T follicular helper cell (primary cell): ENCODE measurements around the gene FAM171A2.
A peak's percentile ranks its signal among the peaks of the same experiment; 100 is the strongest.

Experiments used
- DNase-seq: peaks from one replicate; pipeline ENCODE4 v3.0.0-alpha.2; 2020; ENCODE audit warnings: low read depth

The FAM171A2 gene

GRCh38 chr17:44321246-44322120, 42.2 kb downstream of the FAM171A2 start:
- DNase-seq: no peak

DNA sequence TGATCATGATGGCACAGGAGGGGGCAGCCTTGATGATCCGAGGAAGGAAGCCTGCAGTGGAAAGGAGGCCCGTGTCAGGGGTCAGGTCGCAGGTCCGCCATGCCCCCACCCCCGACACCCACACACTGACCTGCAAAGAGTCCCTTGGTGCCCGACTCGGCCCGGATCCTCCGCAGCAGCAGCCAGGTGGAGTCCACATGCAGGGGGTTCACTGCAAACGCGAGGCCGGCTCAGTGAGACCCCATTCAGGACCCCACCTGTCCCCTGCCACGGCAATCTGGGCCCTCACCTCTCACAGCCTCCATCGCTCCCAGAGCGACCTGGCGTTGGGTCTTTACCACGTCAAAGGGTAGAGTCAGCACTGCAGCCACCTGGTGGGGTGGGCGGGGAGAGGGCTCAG, 43.6 kb downstream of the FAM171A2 start:
- DNase-seq: no peak

DNA sequence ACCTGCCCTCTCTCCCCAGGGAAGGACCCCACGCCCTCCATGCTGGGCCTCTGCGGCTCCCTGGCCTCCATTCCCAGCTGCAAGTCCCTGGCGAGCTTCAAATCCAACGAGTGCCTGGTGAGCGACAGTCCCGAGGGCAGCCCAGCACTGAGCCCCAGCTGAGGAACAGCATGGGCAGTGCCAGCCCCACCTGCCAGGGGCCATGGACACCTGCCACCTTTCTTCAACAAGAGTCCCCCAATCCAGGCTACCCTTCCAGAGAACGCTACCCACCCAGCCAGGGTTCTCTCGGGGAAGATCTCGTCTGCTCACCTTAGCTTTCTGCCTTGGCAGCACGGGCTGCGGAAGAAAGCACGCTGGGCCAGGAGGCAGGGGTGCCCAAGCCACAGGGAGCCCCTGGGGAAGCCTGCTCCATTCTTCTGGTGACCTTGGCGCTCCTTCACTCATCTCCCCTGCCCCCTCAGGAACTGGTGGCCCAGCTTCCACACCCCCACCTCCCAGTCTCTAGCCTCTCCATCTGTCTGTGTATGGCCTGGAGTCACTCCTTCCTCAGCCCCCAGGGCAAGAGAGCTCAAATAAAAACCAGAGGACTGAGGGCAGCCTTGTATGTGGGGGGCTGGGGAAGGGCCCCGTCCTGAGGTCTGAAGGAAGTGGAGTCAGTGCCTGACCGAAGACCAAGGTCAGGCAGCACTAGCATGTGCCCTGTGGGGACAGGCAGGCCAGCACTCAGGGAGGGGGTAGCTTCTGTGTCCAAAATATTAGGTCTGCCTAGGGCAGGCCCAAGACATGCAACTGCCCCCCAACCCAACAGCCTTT, 45.4 kb downstream of the FAM171A2 start:
- DNase-seq: no peak

DNA sequence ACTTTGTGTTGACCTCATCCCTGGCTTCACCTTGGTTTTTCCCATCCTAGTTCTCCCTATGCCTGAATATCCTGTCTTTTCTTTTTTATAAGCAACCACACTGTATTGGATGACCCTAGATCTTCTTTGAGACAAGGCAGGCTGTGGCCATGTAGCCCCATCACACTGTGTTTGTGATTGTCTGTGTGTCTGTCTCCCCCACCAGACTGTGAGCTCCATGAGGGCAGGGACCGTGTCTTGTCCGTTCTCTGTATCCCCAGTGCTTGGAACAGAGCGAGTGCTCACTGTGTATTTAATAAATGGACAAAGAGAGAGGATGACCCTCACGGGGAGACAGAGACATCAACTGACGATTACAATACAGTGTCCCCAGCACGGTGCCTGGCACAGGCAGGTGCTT, 46.1 kb downstream of the FAM171A2 start:
- no peak for DNase-seq

GRCh38 chr17:44315760-44316731, 47.6 kb downstream of the FAM171A2 start:
- no peak for DNase-seq

GRCh38 chr17:44314869-44315661, 48.6 kb downstream of the FAM171A2 start:
- no peak for DNase-seq

DNA sequence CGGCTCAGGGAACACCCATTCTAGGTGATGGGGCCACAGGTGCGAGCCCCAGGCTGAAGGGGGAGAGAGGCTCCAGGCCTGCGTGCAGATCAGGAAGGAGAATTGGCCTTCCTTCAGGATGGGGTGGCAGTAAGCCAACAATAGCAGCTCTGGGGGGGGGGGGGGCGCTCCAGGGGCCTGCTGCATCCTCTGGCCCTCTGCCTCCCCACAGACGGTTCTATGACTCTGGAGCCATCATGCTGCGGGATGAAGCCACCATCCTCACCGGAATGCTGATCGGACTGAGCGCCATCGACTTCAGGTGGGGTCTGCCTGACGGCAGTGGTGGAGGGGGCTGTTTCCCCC, 49.2 kb downstream of the FAM171A2 start:
- DNase-seq: no peak

DNA sequence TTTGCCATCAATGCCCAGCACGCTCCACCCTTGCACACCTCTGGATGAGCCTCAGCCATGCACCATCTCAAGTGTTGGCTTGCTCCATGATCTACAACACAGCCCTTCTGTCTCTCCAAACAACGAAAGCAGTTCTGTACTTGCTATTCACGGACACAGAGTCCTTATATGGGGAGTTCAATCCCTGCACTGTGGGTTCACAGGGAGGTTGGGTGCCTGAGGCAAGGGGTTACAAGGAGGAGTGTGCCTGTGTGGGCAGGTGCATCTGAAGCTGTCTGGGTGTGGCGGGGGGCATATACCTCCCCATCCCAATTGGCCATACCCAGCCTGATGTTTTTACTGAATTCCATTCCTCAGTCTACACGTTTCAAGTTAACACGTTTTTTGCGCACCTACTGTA, 49.6 kb downstream of the FAM171A2 start:
- DNase-seq: no peak

GRCh38 chr17:44312396-44313104, 51.1 kb downstream of the FAM171A2 start:
- DNase-seq: no peak

DNA sequence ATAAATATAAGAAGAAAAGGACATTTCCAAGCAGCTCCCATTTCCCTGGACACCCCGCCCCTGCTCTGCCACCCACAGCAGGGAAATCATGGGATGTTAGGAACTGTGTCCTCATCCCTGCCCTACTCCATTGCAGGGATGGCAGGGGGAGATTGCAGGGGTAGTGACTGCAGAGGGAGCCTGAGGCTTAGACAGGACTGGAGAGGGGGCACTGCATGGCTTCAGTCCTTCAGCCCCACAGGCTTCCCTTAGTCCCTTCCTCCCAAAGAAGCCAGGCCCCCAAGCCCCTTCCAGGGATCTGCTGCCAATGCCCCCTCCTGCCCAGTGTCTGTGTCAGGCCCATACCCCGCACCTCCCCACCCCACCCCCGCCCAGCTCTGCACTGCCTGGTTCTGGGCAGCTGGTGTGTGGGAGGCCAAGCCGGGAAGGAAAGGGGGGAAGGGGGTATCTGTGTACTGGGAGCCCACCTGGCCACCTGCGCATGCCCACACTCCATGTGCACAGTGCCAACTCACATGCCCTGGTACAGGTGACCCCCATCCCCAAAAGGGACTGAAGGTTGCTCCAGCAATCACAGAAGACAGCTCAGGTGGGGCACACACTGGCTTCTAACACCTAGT, 52.0 kb downstream of the FAM171A2 start:
- no peak for DNase-seq

DNA sequence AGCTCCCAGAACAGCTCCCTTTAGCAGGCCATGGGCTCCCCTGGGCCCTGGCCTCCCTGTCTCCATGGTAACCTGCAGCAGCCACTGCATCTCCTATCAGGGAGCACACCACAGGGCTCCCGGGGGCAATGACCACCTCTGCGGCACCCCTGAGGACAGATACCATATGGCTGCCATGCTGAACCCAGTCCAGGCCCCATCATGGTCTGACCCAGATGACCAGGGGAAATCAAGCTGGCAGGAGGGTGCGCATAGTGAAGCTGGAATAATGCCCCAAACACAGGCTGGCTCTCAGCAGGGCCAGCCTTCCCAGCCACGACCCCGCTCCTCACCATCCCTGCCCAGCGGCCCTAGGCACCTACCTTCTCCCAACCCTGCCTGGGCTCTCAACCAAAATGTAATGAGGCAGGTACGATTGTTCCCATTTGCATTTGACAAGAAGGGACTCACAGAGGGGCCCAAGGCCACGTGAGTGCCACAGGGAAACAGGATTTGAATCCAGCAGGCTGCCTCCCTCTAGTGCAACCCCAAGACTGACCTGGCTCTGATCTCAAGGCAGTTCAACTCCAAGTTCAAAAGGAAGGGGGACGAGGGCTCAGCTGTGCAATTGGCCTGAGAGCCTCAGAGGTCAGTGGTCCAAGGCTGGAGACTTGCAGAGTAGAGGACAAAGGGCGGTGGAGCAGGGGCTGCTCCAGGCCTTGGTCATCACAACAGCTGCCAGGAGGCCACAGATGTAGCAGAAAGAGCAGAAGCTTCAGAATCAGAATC, 52.9 kb downstream of the FAM171A2 start:
- DNase-seq: no peak

- no peak for DNase-seq
Observed at GRCh38 chr17:44310188-44310587, 53.5 kb downstream of the FAM171A2 start.

DNA sequence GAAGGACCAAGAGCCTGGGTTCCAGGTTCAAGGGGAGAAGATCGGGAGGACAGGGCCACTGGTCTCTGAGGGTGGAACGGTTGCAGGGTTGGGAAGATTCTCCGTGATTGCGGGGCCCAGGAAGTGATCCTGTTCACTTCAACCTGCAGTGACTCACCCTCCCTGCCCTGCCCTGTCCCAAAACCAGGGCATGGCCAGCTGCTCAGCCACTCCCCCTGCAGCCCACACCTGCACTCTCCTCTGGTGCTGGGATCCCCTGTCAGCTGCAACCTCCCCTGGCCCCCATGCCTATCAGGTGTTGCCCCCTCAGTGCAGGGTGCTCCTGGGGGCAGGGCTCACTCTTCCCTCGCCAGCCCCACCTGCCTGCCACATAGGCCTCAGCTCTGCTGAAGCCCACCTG, 54.2 kb downstream of the FAM171A2 start:
- DNase-seq: no peak

- no peak for DNase-seq
Observed at GRCh38 chr17:44308865-44309264, 54.8 kb downstream of the FAM171A2 start.

DNA sequence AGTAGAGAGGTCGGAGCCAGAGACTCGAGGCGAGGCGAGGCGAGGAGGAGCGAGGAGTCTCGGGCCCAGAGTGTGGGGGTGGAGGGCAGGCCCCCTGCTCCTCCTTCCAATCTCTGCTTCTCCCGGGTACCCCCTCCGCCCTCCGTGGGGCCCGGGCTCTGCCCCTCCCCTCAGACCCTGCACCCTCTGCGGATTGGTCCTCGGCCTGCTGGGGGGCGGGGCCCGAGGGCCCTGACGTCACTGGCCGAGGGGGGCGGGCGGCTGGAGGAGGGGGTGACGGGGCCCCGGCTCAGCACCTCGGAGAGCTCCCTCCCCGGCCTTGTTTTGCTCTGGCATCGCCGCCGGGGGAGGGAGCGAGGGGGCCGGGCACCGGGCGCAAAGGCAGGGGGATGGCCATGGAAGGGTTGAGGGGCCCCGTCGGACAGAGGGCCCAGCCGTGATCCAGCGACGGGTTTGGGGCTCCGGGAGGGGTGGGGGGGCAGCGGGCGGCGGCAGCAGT, 55.3 kb downstream of the FAM171A2 start, which contains the start of gene RUNDC3A:
TSS of gene RUNDC3A (plus strand) at position 282 of the 499 bp plus-strand sequence. CDS start 232 bp downstream, outside the sequence.
- DNase-seq: peak; percentile 79

DNA sequence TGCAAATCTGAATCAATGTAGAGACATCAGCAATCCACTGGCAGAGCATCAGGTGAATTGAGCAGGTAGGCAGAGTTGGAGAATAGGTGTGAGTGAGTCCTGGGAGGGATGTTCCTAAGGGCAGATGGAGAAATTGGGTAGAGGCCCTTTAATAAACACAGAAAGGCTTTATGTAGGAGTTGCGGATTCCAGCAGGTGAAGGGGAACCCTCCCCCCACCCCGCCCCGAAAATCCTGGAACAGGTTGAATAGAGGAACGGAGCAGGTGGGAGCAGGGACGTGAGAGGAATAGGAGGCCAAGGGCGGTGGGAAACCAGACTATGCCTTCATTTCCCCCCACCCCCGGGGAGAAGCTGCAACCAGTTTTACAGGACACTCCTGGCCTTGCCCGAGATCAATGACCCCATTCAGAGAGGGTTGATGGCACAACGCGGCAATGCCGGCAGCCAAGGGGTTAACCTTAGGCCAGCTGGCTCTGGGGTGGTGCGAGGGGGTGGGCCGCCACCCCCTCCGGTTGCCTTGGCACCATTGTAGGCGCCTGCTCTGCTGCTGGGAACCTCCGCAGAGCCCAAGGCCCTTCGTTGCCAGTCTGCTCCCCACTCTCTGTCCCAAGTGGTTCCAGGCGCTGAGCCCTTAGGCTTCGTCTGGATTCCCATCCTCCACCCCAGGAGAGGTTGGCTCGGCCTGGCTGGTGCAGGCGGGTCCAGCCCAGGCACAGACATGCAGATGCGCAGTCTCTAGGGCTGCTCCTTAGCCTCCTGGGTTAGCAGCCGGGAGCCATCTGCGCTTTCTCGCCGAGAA, 56.1 kb downstream of the FAM171A2 start:
- DNase-seq: no peak

DNA sequence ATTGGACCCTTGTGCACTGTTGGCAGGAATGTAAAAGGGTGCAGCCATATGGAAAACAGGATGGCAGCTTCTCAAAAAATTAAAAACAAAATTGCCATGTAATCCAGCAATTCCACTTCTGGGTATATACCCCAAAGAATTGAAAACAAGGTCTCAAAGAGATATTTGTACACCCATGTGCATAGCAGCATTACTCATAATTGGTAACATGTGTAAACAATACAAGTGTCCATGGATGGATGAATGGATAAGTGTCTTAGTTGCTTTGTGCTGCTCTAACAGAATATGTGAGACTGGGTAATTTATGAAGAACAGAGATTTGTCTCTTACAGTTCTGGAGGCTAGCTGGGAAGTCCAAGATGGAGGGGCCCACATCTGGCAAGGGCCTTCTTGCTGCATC, 59.0 kb downstream of the FAM171A2 start:
- DNase-seq: no peak
